Measurements from ENCODE around the gene ALOX12.
"Not testable (repeated sequence)": the region's sequence is repeated elsewhere in the genome, so short reads cannot be mapped to it uniquely, and the experiment has no call there.

The ALOX12 gene

DNA sequence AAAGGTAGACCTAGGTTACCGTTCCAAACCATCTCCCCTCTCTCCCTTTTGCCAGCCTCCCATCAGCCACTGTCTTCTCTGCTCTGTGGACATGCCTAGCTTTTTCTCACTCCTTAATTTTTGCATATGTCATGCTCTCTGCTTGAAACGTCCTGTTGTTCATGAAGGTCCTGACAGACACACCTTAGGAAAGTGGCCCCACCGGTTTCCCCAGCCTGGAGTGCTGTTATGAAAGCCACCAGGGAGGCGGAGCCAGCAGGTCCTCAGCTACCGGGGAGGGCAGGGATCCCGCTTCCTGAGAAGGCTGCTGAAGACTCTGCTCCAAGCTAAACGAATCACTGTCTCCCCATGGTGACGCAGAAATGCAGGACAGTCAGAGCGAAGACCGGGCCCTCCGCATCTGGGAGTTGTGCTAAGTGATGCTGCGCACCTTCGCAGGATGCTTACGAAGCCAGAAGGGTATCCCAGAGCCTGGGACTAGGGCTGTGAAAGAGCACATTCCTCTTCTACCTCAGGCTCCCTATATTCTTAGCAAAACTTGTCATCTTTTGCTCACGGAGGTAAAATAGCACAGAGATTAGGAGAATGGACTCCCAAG, 50.4 kb downstream of the ALOX12 start:
- no peak for DNase-seq

DNA sequence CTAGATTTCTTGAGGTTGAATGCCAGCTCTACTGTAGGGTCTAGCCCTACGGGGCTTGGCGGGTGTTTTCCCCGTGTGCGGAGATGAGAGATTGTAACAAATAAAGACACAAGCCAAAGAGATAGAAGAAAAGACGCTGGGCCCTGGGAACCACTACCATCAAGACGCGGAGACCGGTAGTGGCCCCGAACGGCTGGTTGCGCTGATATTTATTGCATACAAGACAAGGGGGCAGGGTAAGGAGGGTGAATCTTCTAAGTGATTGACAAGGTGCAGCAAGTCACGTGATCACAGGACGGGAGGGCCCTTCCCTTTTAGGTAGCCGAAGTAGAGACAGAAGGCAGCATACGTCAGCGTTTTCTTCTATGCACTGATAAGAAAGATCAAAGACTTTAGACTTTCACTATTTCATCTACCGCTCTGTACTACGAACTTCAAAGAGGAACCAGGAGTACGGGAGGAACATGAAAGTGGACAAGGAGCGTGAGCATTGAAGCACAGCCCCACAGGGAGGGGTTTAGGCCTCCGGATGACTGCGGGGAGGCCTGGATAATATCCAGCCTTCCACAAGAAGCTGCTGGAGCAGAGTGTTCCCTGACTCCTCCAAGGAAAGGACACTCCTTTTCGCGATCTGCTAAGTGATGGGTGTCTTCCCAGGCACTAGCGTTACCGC, 51.0 kb downstream of the ALOX12 start:
- not testable (repeated sequence) for DNase-seq

DNA sequence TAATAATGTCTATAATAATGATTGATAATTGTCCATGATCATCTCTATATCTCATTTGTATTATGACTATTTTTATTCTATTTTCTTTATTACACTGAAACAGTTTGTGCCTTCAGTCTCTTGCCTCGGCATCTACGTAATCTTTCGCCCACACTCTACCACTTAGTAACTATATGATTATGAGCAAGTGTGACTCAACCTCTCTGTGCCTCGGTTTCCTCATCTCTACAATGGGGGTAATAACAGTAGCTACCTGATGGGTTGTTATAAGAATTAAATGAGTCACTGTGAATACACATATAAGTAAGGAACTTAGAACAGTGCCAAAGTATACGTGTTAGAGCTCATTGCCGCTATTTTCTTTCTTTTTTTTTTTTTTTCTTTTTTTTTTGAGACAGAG, 51.7 kb downstream of the ALOX12 start:
- DNase-seq, result no peak

DNA sequence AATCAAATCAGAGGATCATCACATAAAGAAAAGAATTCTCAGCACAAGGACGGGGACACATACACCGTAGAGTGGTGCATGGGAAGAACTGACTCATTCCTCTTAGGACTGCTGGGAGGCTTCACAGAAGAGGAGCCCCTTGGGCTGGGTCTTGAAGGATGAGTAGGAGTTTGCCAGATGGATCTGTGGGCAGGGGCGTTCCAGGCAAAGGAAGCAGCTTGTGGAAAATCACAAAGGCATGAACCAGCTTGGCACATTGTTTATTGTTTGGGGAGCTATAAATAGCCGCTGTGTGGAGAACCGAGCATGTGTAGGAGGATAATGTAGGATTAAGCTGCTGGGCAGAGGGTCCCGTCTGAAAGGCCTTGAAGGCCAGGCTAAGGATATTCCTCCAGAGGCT, 53.1 kb downstream of the ALOX12 start:
- DNase-seq, result no peak

DNA sequence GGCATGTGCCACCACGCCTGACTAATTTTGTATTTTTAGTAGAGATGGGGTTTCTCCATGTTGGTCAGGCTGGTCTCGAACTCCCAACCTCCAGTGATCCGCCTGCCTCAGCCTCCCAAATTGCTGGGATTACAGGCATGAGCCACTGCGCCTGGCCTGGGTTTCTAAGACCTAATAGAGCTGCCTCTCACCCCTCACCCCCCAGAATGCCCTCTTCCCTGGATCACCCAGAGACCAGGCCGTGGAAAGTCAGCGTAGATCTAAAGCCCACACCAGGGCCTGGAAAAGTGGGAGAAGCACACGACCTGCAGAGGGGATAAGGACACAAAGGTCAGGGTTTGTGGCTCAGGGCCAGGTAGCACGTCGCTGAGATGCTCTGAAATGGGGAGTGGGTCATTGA, 54.7 kb downstream of the ALOX12 start:
- DNase-seq, result not testable (repeated sequence)

DNA sequence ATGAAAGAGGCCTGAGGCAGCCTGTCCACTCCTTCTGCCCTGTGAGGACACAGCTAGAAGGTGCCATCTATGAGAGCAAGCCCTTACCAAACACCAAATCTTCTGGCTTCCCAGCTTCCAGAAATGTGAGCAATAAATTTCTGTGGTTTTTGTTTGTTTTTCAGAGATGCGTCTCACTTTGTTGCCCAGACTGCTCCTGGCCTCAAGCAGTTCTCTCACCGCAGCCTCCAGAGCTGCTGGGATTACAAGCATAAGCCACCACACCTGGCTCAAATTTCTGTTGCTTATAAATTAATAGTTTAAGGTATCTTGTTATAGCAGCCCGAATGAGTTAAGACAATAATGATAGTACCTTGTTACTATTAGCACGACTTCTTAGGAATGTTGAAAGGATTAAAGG, 60.5 kb downstream of the ALOX12 start:
- peak; percentile 13 for DNase-seq

DNA sequence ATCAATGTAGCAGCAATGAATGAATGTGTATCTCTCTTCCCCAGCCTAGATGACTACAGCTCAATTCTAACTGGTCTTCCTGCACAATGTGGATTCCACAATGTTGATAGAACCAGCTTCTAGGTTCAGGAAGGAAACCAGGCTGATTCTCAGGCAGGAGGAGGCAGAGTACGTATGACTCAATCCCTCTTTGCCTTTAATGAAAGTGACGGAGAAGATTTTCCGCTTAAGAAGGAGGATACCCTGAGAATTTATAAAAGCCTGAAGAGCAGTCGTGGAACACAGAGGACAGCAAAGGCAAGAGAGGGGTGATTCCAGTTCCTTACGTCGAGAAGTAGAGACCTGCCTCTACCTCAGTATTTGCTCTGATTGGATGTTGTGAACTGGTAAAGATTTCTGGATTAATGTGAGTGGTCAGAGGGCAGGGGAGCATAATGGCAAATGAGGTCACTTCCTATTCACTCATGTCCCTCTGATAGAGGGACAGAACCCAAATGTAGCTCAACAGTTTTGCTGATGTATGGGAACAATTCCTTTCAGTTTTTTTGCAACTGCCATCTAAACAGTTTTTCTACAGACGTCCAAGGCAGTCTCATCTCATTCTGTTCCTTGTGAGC, 63.1 kb downstream of the ALOX12 start:
- no peak for DNase-seq
